IMR-90 (cell line): ENCODE measurements around the gene NEK5. TPM values are rescaled to one million over a fixed set of nuclear protein-coding genes. Genes with fewer than 3 reads are reported as not detected.
A peak's percentile ranks its signal among the peaks of the same experiment; 100 is the strongest.

Source experiments
- ATAC-seq: fragments of 200-7000 bp; cut with Tn5 transposase; 2 replicates; pipeline ENCODE4 v1.9.1; 2020; ENCODE audit warnings: low read depth, mild to moderate bottlenecking, moderate library complexity
- BruUV-seq: library from RNA; stranded (reverse); fragments of 400-500 nt; replicated peaks from 2 replicates; lab custom pipeline; 2021; lab: Mats Ljungman, UMichigan
- CTCF ChIA-PET: fragments of 300-600 bp; formaldehyde crosslinking; extraction: SDS; loops from one replicate; lab custom pipeline; 2021; ENCODE audit warnings: antibody characterized with exemption; lab: Yijun Ruan, JAX
- POLR2A ChIA-PET: fragments of 300-600 bp; sonication (Branson Sonifier 250); formaldehyde crosslinking; loops from one replicate; lab custom pipeline; 2022; ENCODE audit warnings: antibody characterized with exemption; ENCODE audit not compliant: unreplicated experiment; lab: Charles Lee
- DNase-seq: peaks from one replicate; pipeline ENCODE4 v3.0.0; 2013
- H2AFZ ChIP-seq: replicated peaks from 2 replicates; pipeline ENCODE3; 2013; ENCODE audit warnings: low read length, mild to moderate bottlenecking; ENCODE audit not compliant: poor library complexity
- H2AK5ac ChIP-seq: 2 replicates; pipeline ENCODE4 v1.6.1; 2013; ENCODE audit warnings: low read depth, low read length, inconsistent platforms
- H2AK9ac ChIP-seq: replicated peaks from 2 replicates; pipeline ENCODE3; 2013; ENCODE audit warnings: mild to moderate bottlenecking, low read depth, low read length, moderate library complexity; ENCODE audit not compliant: poor library complexity
- H2BK120ac ChIP-seq: 2 replicates; pipeline ENCODE4 v1.6.1; 2013; ENCODE audit warnings: low read depth, low read length, inconsistent platforms
- H2BK15ac ChIP-seq: 3 replicates; pipeline ENCODE4 v1.6.1; 2013; ENCODE audit warnings: low read depth, low read length, inconsistent platforms
- H2BK20ac ChIP-seq: 2 replicates; pipeline ENCODE4 v1.6.1; 2013; ENCODE audit warnings: low read depth, mild to moderate bottlenecking, inconsistent platforms, low read length, moderate library complexity
- H2BK5ac ChIP-seq: 2 replicates; pipeline ENCODE4 v1.6.1; 2013; ENCODE audit warnings: mild to moderate bottlenecking, low read depth, low read length, inconsistent platforms; ENCODE audit not compliant: poor library complexity, severe bottlenecking
- H3K14ac ChIP-seq: replicated peaks from 2 replicates; pipeline ENCODE4 v1.6.1; 2013; ENCODE audit warnings: low read depth, low read length, inconsistent platforms
- H3K18ac ChIP-seq: 2 replicates; pipeline ENCODE4 v1.6.1; 2013; ENCODE audit warnings: low read depth, low read length, control low read depth
- H3K23ac ChIP-seq: 2 replicates; pipeline ENCODE4 v1.6.1; 2013; ENCODE audit warnings: low read depth, low read length, inconsistent platforms
- H3K27ac ChIP-seq: 2 replicates; pipeline ENCODE4 v1.5.1; 2013; ENCODE audit warnings: mild to moderate bottlenecking, control low read depth, low read length; ENCODE audit not compliant: insufficient read depth
- H3K27me3 ChIP-seq: 2 replicates; pipeline ENCODE4 v1.6.1; 2013; ENCODE audit warnings: low read length; ENCODE audit not compliant: control insufficient read depth, insufficient read depth
- H3K36me3 ChIP-seq: 2 replicates; pipeline ENCODE4 v1.6.1; 2013; ENCODE audit warnings: low read length, mixed read lengths; ENCODE audit not compliant: control insufficient read depth, insufficient read depth
- H3K4ac ChIP-seq: 2 replicates; pipeline ENCODE4 v1.6.1; 2013; ENCODE audit warnings: low read depth, low read length, inconsistent platforms
- H3K4me1 ChIP-seq: 2 replicates; pipeline ENCODE4 v1.6.1; 2013; ENCODE audit warnings: low read length, mixed read lengths; ENCODE audit not compliant: control insufficient read depth, insufficient read depth
- H3K4me2 ChIP-seq: 2 replicates; pipeline ENCODE4 v1.6.1; 2013; ENCODE audit warnings: low read depth, mild to moderate bottlenecking, control low read depth, low read length, moderate library complexity
- H3K4me3 ChIP-seq: 2 replicates; pipeline ENCODE4 v1.5.1; 2013; ENCODE audit warnings: low read depth, mild to moderate bottlenecking, control low read depth, low read length, moderate library complexity; ENCODE audit not compliant: insufficient read depth
- H3K56ac ChIP-seq: 2 replicates; pipeline ENCODE4 v1.6.1; 2013; ENCODE audit warnings: low read length, inconsistent platforms; ENCODE audit not compliant: insufficient read depth; ENCODE audit errors: extremely low read depth
- H3K79me1 ChIP-seq, 2 experiments: 2 replicates each; pipeline ENCODE4 v1.6.1; 2013; ENCODE audit warnings: low read length in 2 of 2, inconsistent platforms in 1 of 2, low read depth in 1 of 2
- H3K9ac ChIP-seq: 2 replicates; pipeline ENCODE4 v1.6.1; 2013; ENCODE audit warnings: low read depth, low read length, control low read depth
- H3K9me1 ChIP-seq: 2 replicates; pipeline ENCODE4 v1.6.1; 2013; ENCODE audit warnings: low read length, inconsistent platforms; ENCODE audit not compliant: insufficient read depth
- H3K9me3 ChIP-seq: 2 replicates; pipeline ENCODE4 v1.6.1; 2013; ENCODE audit warnings: low read length; ENCODE audit not compliant: control insufficient read depth, insufficient read depth
- H4K20me1 ChIP-seq: 2 replicates; pipeline ENCODE4 v1.6.1; 2013; ENCODE audit warnings: low read length, inconsistent platforms; ENCODE audit not compliant: insufficient read depth
- H4K5ac ChIP-seq: 2 replicates; pipeline ENCODE4 v1.6.1; 2013; ENCODE audit warnings: mild to moderate bottlenecking, low read depth, low read length, control low read depth
- H4K8ac ChIP-seq, 2 experiments: 2 replicates each; pipeline ENCODE4 v1.6.1; 2013; ENCODE audit warnings: low read depth in 2 of 2, low read length in 2 of 2, control low read depth in 1 of 2, inconsistent platforms in 1 of 2
- H4K91ac ChIP-seq: 2 replicates; pipeline ENCODE4 v1.6.1; 2013; ENCODE audit warnings: low read depth, low read length, inconsistent platforms; ENCODE audit not compliant: insufficient read depth
- BHLHE40 ChIP-seq: fragments of 150-350 bp; IDR thresholded peaks from 2 replicates; pipeline ENCODE4 v1.6.1; 2016; ENCODE audit warnings: mild to moderate bottlenecking, low read depth, low read length
- CEBPB ChIP-seq: IDR thresholded peaks from 2 replicates; pipeline ENCODE4 v1.6.1; 2012; ENCODE audit warnings: low read depth, low read length, improper control_type of control experiment
- CHD1 ChIP-seq: IDR thresholded peaks from 2 replicates; pipeline ENCODE4 v1.6.1; 2012; ENCODE audit warnings: low read depth, low read length, improper control_type of control experiment
- CTCF ChIP-seq: conservative IDR thresholded peaks from 2 replicates; pipeline ENCODE4 v1.5.1; 2012; ENCODE audit warnings: mild to moderate bottlenecking, low read depth, low read length, improper control_type of control experiment
- ELK1 ChIP-seq: fragments of 150-350 bp; IDR thresholded peaks from 2 replicates; pipeline ENCODE4 v1.6.1; 2016; ENCODE audit warnings: low read depth, mild to moderate bottlenecking, low read length, moderate library complexity, borderline replicate concordance
- FOS ChIP-seq: fragments of 150-350 bp; IDR thresholded peaks from 2 replicates; pipeline ENCODE4 v1.6.1; 2016; ENCODE audit warnings: low read depth, low read length
- MAFK ChIP-seq: IDR thresholded peaks from 2 replicates; pipeline ENCODE4 v1.6.1; 2012; ENCODE audit warnings: low read depth, low read length, improper control_type of control experiment
- MAZ ChIP-seq: IDR thresholded peaks from 2 replicates; pipeline ENCODE4 v1.6.1; 2012; ENCODE audit warnings: low read depth, mild to moderate bottlenecking, low read length, improper control_type of control experiment, moderate library complexity, borderline replicate concordance
- MXI1 ChIP-seq: IDR thresholded peaks from 2 replicates; pipeline ENCODE4 v1.6.1; 2012; ENCODE audit warnings: low read depth, mild to moderate bottlenecking, low read length, moderate library complexity, borderline replicate concordance
- NFE2L2 ChIP-seq: fragments of 150-350 bp; IDR thresholded peaks from 2 replicates; pipeline ENCODE4 v1.6.1; 2016; ENCODE audit warnings: low read depth, mild to moderate bottlenecking, low read length
- POLR2A ChIP-seq: IDR thresholded peaks from 2 replicates; pipeline ENCODE4 v1.6.1; 2012; ENCODE audit warnings: mild to moderate bottlenecking, low read depth, low read length
- RAD21 ChIP-seq: IDR thresholded peaks from 2 replicates; pipeline ENCODE4 v1.6.1; 2012; ENCODE audit warnings: low read length, improper control_type of control experiment
- RCOR1 ChIP-seq: IDR thresholded peaks from 2 replicates; pipeline ENCODE4 v1.6.1; 2012; ENCODE audit warnings: mild to moderate bottlenecking, low read length, improper control_type of control experiment; ENCODE audit not compliant: insufficient replicate concordance
- RFX5 ChIP-seq: IDR thresholded peaks from 2 replicates; pipeline ENCODE4 v1.8.0; 2012; ENCODE audit warnings: low read depth, mild to moderate bottlenecking, low read length, moderate library complexity
- SMC3 ChIP-seq: fragments of 150-350 bp; IDR thresholded peaks from 2 replicates; pipeline ENCODE4 v1.6.1; 2016; ENCODE audit warnings: low read depth, mild to moderate bottlenecking, antibody characterized with exemption, low read length, moderate library complexity
- USF2 ChIP-seq: fragments of 150-350 bp; IDR thresholded peaks from 2 replicates; pipeline ENCODE4 v1.6.1; 2017; ENCODE audit warnings: mild to moderate bottlenecking, antibody characterized with exemption, low read length, low read depth
- WGBS, 2 experiments: methylation state at CpG; one replicate each; pipeline versions ENCODE4 v1.1.5 to v1.1.7; 2013; ENCODE audit warnings: missing lambda C conversion rate in 2 of 2; ENCODE audit not compliant: insufficient read length in 1 of 2; ENCODE audit errors: extremely low coverage in 2 of 2; 5-methylcytosine and 5-hydroxymethylcytosine counted together
- dilution Hi-C: fragments of 300-500 bp; cut with HindIII; formaldehyde crosslinking; loops from one replicate; pipeline ENCODE4 v1.14.3; 2018; ENCODE audit warnings: low sequenced_read_pairs; ENCODE audit not compliant: unreplicated experiment
- in situ Hi-C: fragments of 300-500 bp; cut with MboI; formaldehyde crosslinking; loops from 3 replicates; pipeline ENCODE4 v1.14.3; 2019; ENCODE audit warnings: low sequenced_read_pairs, inconsistent platforms, mixed read lengths
- intact Hi-C: fragments of 100-400 bp; cut with micrococcal nuclease; formaldehyde crosslinking; loops from 2 replicates; pipeline ENCODE4 v1.10.0; 2022
- polyA plus RNA-seq, 3 experiments: library from polyadenylated mRNA; depleted of rRNA; stranded (reverse); fragments of >200 nt; gene quantifications; 2 replicates each; pipeline ENCODE4 v1.2.3, GENCODE V29; 2012; ENCODE audit warnings: low replicate concordance in 1 of 3
- total RNA-seq: library from RNA; depleted of rRNA; stranded (reverse); fragments of >200 nt; gene quantifications from 2 replicates; pipeline ENCODE4 v1.2.3, GENCODE V29; 2012

Gene NEK5
- total and polyA plus RNA-seq, 2 of the 4 experiments (the other 2 are of a cell fraction), result not detected

- TF ChIP-seq RFX5, result no peak
- no peak for TF ChIP-seq POLR2A
- TF ChIP-seq CEBPB, result no peak
- TF ChIP-seq CHD1, result no peak
- no peak for TF ChIP-seq SMC3
- TF ChIP-seq RCOR1, result no peak
- no peak for TF ChIP-seq NFE2L2
- no peak for TF ChIP-seq BHLHE40
- no peak for TF ChIP-seq RAD21
- TF ChIP-seq MXI1, result no peak
- TF ChIP-seq MAZ, result no peak
- no peak for TF ChIP-seq USF2
- no peak for TF ChIP-seq ELK1
- no peak for TF ChIP-seq FOS
- no peak for TF ChIP-seq CTCF
- no peak for TF ChIP-seq MAFK
Observed at GRCh38 chr13:51999921-52000320, 129.0 kb downstream of the NEK5 start.

More at GRCh38 chr13:51999921-52000320, 129.0 kb downstream of the NEK5 start:
- Histone ChIP-seq H4K91ac (no peak overlapping the region), H3K79me1 (no peaks in the 10 kb centered on the region), H3K56ac (no peak overlapping the region), H3K14ac (no peak overlapping the region), H2AK9ac (no peak overlapping the region), H2BK5ac (no peak overlapping the region), H2BK15ac (no peak overlapping the region), H2BK20ac (no peak overlapping the region), H3K18ac (no peak overlapping the region), H3K9ac (no peak overlapping the region), H3K4me3 (no peak overlapping the region), H2AK5ac (no peak overlapping the region), H4K5ac (no peak overlapping the region), H2AFZ (no peak overlapping the region), H4K8ac (no peak overlapping the region), H3K23ac (no peak overlapping the region), H3K9me1 (no peaks in the 10 kb centered on the region), H3K4ac (no peak overlapping the region), H3K4me1 (peaks cover 12% of the 10 kb centered on the region), H2BK120ac (no peak overlapping the region), H3K36me3 (no peaks in the 10 kb centered on the region), H3K4me2 (peak overlapping the region; percentile 23; the same call in 1 of the 2 replicates), H3K9me3 (no peaks in the 10 kb centered on the region), H3K27ac (no peak overlapping the region), H4K20me1 (peaks cover 5% of the 10 kb centered on the region; the same call in 1 of the 2 replicates), H3K27me3 (peaks cover 43% of the 10 kb centered on the region)
- ATAC-seq (no peak), DNase-seq (no peak)
- dilution Hi-C loops (no loop called here), intact Hi-C loops (loop anchor here (5.0 kb wide), 1 partner anchor 202 kb away; no protein-coding TSS in a partner anchor), in situ Hi-C loops (loop anchor here (5.0 to 25.0 kb wide), 2 partner anchors 127 to 462 kb away; partner anchors contain the start of genes CKAP2, NEK5 and VPS36)
- ChIA-PET POLR2A (no interaction called here), CTCF (interaction anchor here (0.6 kb wide), 1 partner anchor 734 kb away, joined by 3 read pairs; no protein-coding TSS in a partner anchor)
- WGBS, 2 experiments, result no CpG with 5 or more reads among the region's 1 CpG
- BruUV-seq, result no TSS peak
